Measurements from ENCODE around the gene VASP. TPM values are rescaled to one million over a fixed set of nuclear protein-coding genes. Genes with fewer than 3 reads are reported as not detected.
A peak's percentile ranks its signal among the peaks of the same experiment; 100 is the strongest.

Gene VASP
- total and polyA plus RNA-seq, 2 of the 13 experiments (the other 11 are each of a cell fraction or from before 2014, with no cell fraction given): 41.8 to 67.1 TPM

DNA sequence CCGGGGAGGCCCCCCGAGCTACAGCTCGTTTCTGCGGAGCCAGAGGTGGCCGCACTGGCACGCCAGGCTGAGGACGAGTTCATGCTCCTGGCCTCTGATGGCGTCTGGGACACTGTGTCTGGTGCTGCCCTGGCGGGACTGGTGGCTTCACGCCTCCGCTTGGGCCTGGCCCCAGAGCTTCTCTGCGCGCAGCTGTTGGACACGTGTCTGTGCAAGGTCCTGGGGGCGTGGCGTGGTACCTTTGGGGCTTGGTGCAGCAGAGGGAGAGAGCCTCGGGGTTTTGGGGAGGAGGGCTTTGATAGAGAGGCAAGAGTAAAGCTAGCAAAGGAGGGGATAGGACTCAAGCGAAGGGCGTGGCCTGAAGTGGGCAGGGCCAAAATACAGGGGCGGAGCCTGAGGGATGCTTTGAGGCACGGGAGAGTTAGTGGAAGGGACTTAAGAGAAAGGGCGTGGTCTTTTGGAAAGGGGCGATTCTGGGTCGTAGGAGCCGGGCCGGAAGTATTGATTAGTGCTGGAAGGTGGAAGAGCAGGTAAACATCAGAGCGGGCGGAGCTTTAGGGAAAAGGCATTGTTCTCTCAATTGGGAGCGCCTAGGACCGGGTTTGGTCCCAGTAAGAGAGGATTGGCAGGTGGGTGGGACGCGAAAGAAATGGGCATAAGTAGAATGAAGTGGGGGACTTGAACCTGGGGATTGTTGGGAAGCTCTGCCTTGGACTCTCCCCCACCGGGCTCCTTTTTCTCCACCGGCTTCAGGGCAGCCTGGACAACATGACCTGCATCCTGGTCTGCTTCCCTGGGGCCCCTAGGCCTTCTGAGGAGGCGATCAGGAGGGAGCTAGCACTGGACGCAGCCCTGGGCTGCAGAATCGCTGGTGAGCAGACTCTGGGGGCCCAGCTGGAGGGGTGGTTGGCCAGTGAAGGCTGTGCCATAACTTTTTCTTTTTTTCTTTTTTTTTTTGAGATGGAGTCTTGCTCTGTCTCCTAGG, 7.8 kb upstream of the VASP start (continued):
- TF ChIP-seq ZNF572 (CRISPR knock-in tag; IDR thresholded peaks at IDR 0.05) (no peak), ZMYM2 (CRISPR knock-in tag; IDR thresholded peaks at IDR 0.05) (no peak), ETV5 (CRISPR knock-in tag; IDR thresholded peaks at IDR 0.05; ENCODE audit: borderline replicate concordance) (no peak; the same call in 1 of the 2 replicates), SMC3 (IDR thresholded peaks at IDR 0.05; ENCODE audit: low read length) (no peak), TSC22D2 (CRISPR knock-in tag; IDR thresholded peaks at IDR 0.05; ENCODE audit: borderline replicate concordance) (no peak), ZNF12 (CRISPR knock-in tag; IDR thresholded peaks at IDR 0.05) (no peak), KLF9 (CRISPR knock-in tag; IDR thresholded peaks at IDR 0.05; ENCODE audit: low read depth) (no peak), GLI4 (CRISPR knock-in tag; IDR thresholded peaks at IDR 0.05; ENCODE audit: borderline replicate concordance) (no peak), ZNF501 (CRISPR knock-in tag; IDR thresholded peaks at IDR 0.05) (no peak), PAWR (CRISPR knock-in tag; IDR thresholded peaks at IDR 0.05; ENCODE audit: borderline replicate concordance) (no peak), ZNF556 (CRISPR knock-in tag; IDR thresholded peaks at IDR 0.05; ENCODE audit: borderline replicate concordance) (no peak), ZNF629 (CRISPR knock-in tag; conservative IDR thresholded peaks at IDR 0.05) (no peak), MAFG (CRISPR knock-in tag; IDR thresholded peaks at IDR 0.05) (no peak)
- TF ChIP-seq, protein P1, sequence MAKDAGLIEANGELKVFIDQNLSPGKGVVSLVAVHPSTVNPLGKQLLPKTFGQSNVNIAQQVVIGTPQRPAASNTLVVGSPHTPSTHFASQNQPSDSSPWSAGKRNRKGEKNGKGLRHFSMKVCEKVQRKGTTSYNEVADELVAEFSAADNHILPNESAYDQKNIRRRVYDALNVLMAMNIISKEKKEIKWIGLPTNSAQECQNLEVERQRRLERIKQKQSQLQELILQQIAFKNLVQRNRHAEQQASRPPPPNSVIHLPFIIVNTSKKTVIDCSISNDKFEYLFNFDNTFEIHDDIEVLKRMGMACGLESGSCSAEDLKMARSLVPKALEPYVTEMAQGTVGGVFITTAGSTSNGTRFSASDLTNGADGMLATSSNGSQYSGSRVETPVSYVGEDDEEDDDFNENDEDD (CRISPR knock-in tag; IDR thresholded peaks at IDR 0.05; ENCODE audit: borderline replicate concordance): peak; percentile 70; the same call in 1 of the 2 replicates
- TF ChIP-seq, protein P2, sequence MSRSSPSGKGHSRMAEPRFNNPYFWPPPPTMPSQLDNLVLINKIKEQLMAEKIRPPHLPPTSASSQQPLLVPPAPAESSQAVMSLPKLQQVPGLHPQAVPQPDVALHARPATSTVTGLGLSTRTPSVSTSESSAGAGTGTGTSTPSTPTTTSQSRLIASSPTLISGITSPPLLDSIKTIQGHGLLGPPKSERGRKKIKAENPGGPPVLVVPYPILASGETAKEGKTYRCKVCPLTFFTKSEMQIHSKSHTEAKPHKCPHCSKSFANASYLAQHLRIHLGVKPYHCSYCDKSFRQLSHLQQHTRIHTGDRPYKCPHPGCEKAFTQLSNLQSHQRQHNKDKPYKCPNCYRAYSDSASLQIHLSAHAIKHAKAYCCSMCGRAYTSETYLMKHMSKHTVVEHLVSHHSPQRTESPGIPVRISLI (CRISPR knock-in tag; IDR thresholded peaks at IDR 0.05; ENCODE audit: borderline replicate concordance): no peak
- TF ChIP-seq, protein P3, sequence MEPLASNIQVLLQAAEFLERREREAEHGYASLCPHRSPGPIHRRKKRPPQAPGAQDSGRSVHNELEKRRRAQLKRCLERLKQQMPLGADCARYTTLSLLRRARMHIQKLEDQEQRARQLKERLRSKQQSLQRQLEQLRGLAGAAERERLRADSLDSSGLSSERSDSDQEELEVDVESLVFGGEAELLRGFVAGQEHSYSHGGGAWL (CRISPR knock-in tag; IDR thresholded peaks at IDR 0.05): no peak
- TF ChIP-seq, protein P4, sequence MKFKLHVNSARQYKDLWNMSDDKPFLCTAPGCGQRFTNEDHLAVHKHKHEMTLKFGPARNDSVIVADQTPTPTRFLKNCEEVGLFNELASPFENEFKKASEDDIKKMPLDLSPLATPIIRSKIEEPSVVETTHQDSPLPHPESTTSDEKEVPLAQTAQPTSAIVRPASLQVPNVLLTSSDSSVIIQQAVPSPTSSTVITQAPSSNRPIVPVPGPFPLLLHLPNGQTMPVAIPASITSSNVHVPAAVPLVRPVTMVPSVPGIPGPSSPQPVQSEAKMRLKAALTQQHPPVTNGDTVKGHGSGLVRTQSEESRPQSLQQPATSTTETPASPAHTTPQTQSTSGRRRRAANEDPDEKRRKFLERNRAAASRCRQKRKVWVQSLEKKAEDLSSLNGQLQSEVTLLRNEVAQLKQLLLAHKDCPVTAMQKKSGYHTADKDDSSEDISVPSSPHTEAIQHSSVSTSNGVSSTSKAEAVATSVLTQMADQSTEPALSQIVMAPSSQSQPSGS (CRISPR knock-in tag; IDR thresholded peaks at IDR 0.05): no peak
- TF ChIP-seq, protein P5, sequence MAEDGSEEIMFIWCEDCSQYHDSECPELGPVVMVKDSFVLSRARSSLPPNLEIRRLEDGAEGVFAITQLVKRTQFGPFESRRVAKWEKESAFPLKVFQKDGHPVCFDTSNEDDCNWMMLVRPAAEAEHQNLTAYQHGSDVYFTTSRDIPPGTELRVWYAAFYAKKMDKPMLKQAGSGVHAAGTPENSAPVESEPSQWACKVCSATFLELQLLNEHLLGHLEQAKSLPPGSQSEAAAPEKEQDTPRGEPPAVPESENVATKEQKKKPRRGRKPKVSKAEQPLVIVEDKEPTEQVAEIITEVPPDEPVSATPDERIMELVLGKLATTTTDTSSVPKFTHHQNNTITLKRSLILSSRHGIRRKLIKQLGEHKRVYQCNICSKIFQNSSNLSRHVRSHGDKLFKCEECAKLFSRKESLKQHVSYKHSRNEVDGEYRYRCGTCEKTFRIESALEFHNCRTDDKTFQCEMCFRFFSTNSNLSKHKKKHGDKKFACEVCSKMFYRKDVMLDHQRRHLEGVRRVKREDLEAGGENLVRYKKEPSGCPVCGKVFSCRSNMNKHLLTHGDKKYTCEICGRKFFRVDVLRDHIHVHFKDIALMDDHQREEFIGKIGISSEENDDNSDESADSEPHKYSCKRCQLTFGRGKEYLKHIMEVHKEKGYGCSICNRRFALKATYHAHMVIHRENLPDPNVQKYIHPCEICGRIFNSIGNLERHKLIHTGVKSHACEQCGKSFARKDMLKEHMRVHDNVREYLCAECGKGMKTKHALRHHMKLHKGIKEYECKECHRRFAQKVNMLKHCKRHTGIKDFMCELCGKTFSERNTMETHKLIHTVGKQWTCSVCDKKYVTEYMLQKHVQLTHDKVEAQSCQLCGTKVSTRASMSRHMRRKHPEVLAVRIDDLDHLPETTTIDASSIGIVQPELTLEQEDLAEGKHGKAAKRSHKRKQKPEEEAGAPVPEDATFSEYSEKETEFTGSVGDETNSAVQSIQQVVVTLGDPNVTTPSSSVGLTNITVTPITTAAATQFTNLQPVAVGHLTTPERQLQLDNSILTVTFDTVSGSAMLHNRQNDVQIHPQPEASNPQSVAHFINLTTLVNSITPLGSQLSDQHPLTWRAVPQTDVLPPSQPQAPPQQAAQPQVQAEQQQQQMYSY (CRISPR knock-in tag; IDR thresholded peaks at IDR 0.05): no peak
- TF ChIP-seq, protein P6, sequence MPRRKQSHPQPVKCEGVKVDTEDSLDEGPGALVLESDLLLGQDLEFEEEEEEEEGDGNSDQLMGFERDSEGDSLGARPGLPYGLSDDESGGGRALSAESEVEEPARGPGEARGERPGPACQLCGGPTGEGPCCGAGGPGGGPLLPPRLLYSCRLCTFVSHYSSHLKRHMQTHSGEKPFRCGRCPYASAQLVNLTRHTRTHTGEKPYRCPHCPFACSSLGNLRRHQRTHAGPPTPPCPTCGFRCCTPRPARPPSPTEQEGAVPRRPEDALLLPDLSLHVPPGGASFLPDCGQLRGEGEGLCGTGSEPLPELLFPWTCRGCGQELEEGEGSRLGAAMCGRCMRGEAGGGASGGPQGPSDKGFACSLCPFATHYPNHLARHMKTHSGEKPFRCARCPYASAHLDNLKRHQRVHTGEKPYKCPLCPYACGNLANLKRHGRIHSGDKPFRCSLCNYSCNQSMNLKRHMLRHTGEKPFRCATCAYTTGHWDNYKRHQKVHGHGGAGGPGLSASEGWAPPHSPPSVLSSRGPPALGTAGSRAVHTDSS (CRISPR knock-in tag; conservative IDR thresholded peaks at IDR 0.05): no peak
